NB4 (cell line): Measurements from ENCODE around the gene ADAMTS3.

Experiments used
- CTCF ChIP-seq: IDR thresholded peaks from one replicate; pipeline ENCODE4 v1.5.1; 2012; ENCODE audit warnings: low read depth, low read length
- POLR2A ChIP-seq: IDR thresholded peaks from 2 replicates; pipeline ENCODE4 v1.6.1; 2011; ENCODE audit warnings: mild to moderate bottlenecking; ENCODE audit not compliant: insufficient read length; ENCODE audit errors: extremely low read depth

GRCh38 chr4:72391281-72391680 is 177.7 kb downstream of the ADAMTS3 start:
- TF ChIP-seq CTCF (no peak), POLR2A (no peak)
